ENCODE results near the gene ISLR2.

ISLR2 gene

GRCh38 chr15:74176262-74177214, 46.2 kb downstream of the ISLR2 start:
- no peak for DNase-seq (ENCODE audit: low read depth)

DNA sequence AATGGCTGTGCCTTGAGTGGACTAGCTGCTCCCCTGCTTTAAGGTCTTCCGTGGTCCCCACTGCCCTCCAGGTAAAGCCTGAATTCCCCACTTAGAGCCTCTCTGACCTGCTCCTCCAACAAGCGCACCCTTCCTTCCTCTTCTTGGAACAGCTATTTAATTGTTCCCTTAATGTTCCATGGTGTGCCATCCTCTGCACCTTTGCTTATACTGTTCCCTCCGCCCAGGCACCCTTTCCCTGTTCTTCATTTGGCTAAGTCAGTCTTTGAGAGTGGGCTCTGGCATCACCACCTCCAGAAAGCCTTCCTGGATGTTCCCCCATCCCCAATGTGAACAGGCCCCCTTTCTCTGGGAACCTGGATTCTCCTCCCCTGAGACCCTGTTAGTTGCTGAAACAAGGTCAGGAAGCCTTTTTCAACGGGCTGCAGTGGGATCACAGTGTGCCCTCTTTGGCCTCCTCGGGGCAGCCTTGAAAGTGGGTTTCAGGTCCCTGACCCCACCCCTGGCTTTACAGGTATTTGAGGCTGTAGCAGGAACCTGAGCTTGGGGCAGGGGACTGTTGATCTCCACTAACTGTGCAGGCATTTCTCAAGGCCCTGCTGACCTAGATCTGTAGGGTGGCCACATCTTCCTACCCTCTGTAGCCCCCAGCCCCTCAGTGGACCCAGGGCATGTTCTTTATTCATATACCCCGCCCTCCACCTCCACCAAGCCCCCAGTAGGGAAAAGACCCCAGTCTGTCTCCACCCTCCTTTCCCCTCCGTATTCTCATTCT, 48.1 kb downstream of the ISLR2 start:
- DNase-seq (ENCODE audit: low read depth) = no peak

DNA sequence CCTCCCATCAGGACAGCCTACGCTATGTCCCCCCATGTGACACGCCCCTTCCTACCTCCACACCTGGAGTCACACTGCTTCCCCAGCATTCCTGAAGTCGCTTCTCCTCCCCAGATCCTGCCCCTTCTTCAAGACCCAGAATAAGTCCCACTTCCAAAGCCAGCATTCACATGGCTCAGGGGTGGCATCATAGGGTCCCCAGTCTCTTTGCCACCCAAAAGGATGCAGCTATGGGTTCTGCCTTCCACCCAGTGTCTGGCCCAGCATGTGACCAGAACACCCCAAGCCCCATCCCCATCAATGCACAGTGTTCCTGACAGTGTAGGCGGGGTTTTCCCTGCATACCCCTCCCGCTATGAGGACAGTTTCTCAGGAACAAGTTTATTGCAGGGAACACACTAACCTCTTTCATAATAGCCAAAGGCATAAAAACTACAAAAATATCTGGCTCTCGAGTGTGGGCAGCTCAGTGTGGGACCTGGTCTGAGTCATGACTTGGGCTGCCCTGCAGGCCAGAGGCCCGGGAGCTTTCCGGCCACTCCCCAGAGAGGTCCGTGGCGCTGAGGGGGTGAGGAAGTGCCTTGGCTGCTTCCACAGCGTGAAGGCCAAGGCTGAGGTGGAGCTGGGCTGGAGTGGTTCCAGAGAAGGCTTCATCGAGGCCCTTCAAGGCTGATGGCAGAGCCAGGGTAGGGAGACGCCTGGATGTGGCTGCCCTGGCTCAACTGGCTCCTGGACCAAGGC, 48.9 kb downstream of the ISLR2 start:
- DNase-seq (ENCODE audit: low read depth) = no peak

DNA sequence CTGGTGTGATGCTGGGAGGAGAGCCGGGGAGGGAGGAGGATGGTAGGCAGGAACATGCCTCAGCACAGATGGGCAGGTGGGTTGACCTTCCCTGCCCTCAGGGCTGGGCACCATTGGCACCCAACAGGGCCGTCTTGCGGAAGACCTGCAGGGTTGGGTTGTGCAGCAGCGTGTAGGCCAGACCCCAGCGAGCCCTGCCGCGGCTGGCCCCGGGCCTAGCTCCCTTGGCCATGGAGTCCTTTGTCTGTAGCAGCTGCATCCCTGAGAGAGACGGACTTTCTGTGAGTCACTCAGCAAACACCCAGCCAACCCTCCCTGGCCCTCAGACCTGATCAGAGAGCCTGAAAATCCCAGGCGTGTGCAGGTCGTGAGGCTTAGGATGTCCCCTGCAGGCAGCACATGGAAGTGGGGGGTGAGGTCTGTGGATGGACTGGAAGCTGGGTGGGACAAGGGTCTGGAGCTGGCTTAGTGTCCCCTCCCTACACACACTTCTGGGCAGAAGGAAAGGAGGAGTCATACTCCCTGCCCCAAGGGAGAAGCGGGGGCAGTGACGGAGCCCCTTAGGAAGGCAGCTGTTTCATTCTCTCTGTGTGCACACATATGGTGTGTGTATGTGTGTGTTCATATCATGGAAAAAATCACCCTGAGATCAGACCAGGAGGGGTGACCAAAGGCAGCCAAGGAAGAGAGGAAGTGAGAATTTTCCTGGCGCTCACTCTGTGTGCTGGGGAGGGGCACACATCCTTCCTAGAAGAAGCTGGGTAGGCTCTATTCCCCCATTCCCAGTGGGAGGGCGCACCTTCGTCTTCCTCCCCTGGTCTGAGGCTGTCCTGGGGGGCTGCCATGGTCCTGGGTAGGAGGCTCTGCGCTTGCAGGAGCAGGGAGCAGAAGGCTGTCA, 49.8 kb downstream of the ISLR2 start:
- no peak for DNase-seq (ENCODE audit: low read depth)

DNA sequence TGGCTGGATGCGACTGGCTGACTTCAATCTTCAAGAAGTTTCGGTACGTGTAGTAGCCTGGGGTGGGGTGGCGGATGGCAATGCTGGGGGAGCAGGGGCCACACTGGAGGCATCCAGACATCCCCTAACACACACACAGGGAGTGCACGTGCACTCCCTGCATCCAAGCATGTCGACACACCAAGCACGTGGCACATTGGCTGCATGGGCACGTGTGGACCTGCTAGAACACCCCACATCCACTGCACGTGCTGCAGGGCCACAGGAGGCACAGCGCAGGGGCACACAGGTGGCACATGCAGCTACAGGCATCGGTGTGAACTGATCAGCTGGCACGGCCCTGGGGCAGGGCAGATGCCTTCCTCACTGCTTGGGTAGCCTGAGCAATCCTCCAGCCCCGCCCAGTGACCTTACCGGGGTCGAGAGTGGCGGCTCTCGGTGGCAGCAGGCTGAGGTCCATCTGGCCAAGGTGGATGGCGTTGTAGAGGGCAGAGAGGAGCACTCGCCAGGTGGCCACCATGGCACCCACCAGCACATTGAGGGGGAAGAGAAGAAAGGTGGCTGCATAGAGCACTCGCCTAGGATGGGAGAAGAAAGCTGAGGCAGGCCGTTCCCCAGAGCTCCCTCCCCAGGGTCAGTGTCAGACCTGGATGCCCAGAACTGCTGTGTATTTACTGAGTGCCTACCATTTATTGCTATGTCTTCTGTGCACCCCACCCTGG, 50.7 kb downstream of the ISLR2 start:
- DNase-seq (ENCODE audit: low read depth) = no peak

DNA sequence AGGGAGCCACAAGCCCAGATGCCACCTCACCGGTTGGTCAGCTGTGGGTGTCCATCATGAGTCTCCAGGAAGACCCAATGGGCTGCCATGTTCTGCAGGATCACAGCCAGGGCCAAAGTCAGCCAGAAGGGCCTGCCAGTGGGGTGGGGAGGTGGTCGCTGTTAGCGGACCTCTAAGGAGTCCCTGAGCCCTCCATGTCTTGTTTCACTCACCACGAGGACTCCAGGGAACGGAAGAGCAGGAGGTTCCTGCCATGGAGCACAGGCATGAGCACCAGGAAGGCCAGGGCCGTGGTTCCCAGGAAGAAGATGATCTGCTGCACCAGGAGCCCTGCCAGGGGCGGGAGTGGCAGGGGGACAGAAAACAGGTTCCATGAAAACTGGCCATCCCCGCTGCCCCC, 51.7 kb downstream of the ISLR2 start:
- DNase-seq (ENCODE audit: low read depth) = no peak

GRCh38 chr15:74184582-74185091, 54.3 kb downstream of the ISLR2 start:
- DNase-seq (ENCODE audit: low read depth) = no peak

GRCh38 chr15:74185710-74186348, 55.4 kb downstream of the ISLR2 start:
- DNase-seq (ENCODE audit: low read depth) = no peak

Data from stimulated activated CD8-positive, alpha-beta memory T cell treated with anti-CD3 and anti-CD28 coated beads, Interleukin-4, amount 100 ng/mL, for 24 hours (primary cell).